SK-N-MC (cell line): ENCODE results near the gene YARS2.

ENCODE experiments used
- EZH2 ChIP-seq: fragments of 200-600 bp; sonication (generic); IDR thresholded peaks from one replicate; pipeline ENCODE4 v1.6.1; 2017; ENCODE audit warnings: antibody characterized with exemption
- POLR2AphosphoS5 ChIP-seq: IDR thresholded peaks from 2 replicates; pipeline ENCODE4 v1.6.1; 2012; ENCODE audit warnings: mild to moderate bottlenecking, low read depth, low read length, borderline replicate concordance

DNA sequence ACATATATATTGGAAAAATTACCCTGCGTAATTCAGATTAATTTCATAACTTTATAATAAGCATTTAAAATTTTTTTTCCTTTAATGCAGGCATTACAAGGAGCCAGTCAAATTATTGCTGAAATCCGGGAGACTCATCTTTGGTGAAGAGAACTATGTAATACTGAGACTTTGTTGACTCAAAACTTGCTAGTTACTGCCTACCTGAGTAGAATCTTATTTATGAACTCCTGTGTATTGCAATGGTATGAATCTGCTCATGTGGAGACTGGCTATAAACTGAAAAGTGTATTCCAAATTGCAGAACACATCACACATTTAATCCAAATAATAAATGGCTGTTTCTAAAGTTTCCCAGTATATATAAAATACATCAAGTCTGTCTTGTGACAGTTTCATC, 12.4 kb downstream of the YARS2 start:
- TF ChIP-seq POLR2AphosphoS5 (no peak), EZH2 (no peak)
